ENCODE data around the gene VMAC.

DNA sequence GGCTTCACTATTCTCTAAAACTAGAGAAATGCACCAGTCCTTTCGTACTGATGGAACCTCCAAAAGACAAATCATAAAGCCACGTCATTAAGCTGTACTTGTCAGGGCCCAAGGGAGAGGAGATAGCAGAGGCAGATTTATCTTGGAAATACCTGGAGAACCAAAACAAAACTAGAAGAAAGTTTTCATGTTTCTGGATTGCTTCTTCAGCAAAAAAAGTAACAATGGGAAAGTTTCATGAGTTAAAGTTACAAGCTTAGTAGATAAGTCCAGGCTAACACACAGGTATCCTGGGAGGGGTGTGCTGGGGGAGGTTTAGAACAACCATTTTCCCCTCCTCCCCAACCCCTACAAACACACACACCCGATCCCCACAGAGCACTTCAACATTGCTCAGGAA is 51.7 kb downstream of the VMAC start:
- TF ChIP-seq POLR2AphosphoS5 (IDR thresholded peaks at IDR 0.05; ENCODE audit: borderline replicate concordance, low read depth, low read length) (no peak), EZH2 (IDR thresholded peaks at IDR 0.05) (no peak)
